ENCODE data around the gene ATP8A2. TPM values are rescaled to one million over a fixed set of nuclear protein-coding genes. Genes with fewer than 3 reads are reported as not detected.

The ATP8A2 gene
- total RNA-seq, 2 donors from 2014 or later: 1.6 to 2.9 TPM

- H3K27me3 Mint-ChIP-seq (ENCODE audit: insufficient read depth): peaks cover 1% of the 10 kb centered on the region
- no peaks in the 10 kb centered on the region for H3K27me3 ChIP-seq (ENCODE audit: control insufficient read depth, insufficient read depth, low read length, poor library complexity, severe bottlenecking)
- TF ChIP-seq CTCF (conservative IDR thresholded peaks at IDR 0.05): no peak
- peak; percentile 56 for DNase-seq
- no peaks in the 10 kb centered on the region for H3K9me3 ChIP-seq (ENCODE audit: control insufficient read depth, low read length)
- H3K4me1 Mint-ChIP-seq: peaks cover 14% of the 10 kb centered on the region
- H3K4me3 ChIP-seq (ENCODE audit: low read length): no peak overlapping the region
- no peaks in the 10 kb centered on the region for H3K9me3 Mint-ChIP-seq
- no peak overlapping the region for H3K9ac ChIP-seq (ENCODE audit: extremely low read depth, low read length, poor library complexity, severe bottlenecking)
- no peaks in the 10 kb centered on the region for H3K36me3 ChIP-seq (ENCODE audit: control insufficient read depth, insufficient read depth, low read length)
- H3K27ac ChIP-seq (ENCODE audit: low read depth, low read length): no peak overlapping the region
- H3K4me1 ChIP-seq (ENCODE audit: control insufficient read depth, insufficient read depth, low read length): no peaks in the 10 kb centered on the region
- H3K36me3 Mint-ChIP-seq (ENCODE audit: low read depth): no peaks in the 10 kb centered on the region
- WGBS, 2 experiments (ENCODE audit: insufficient coverage in 1 of 2, insufficient read length in 1 of 2): 70% methylated on average over 2 to 12 of the region's 12 CpGs
- H3K27ac Mint-ChIP-seq: no peak overlapping the region
- H3K4me3 Mint-ChIP-seq: no peak overlapping the region
These were observed 653.4 kb downstream of the ATP8A2 start for GRCh38 chr13:26025196-26025595.

- no peaks in the 10 kb centered on the region for H3K27me3 ChIP-seq (ENCODE audit: control insufficient read depth, insufficient read depth, low read length, poor library complexity, severe bottlenecking)
- H3K4me1 ChIP-seq (ENCODE audit: control insufficient read depth, insufficient read depth, low read length): no peaks in the 10 kb centered on the region
- H3K27ac ChIP-seq (ENCODE audit: low read depth, low read length): no peak overlapping the region
- Mint-ChIP-seq H3K4me1 (peaks cover 13% of the 10 kb centered on the region), H3K36me3 (ENCODE audit: low read depth) (no peaks in the 10 kb centered on the region), H3K27ac (no peak overlapping the region), H3K9me3 (peaks cover 3% of the 10 kb centered on the region), H3K27me3 (ENCODE audit: insufficient read depth) (peaks cover 1% of the 10 kb centered on the region), H3K4me3 (no peak overlapping the region)
- DNase-seq: no peak
- H3K9ac ChIP-seq (ENCODE audit: extremely low read depth, low read length, poor library complexity, severe bottlenecking): no peak overlapping the region
- no peak for TF ChIP-seq CTCF (conservative IDR thresholded peaks at IDR 0.05)
- peaks cover 2% of the 10 kb centered on the region for H3K9me3 ChIP-seq (ENCODE audit: control insufficient read depth, low read length)
- H3K36me3 ChIP-seq (ENCODE audit: control insufficient read depth, insufficient read depth, low read length): no peaks in the 10 kb centered on the region
- no peak overlapping the region for H3K4me3 ChIP-seq (ENCODE audit: low read length)
- WGBS, 2 experiments (ENCODE audit: insufficient coverage in 1 of 2, insufficient read length in 1 of 2): 92 to 94% methylated on average over 4 of the region's 4 CpGs
These were observed 654.0 kb downstream of the ATP8A2 start for GRCh38 chr13:26025771-26026170.

- no peak overlapping the region for H3K9ac ChIP-seq (ENCODE audit: extremely low read depth, low read length, poor library complexity, severe bottlenecking)
- H3K27me3 ChIP-seq (ENCODE audit: control insufficient read depth, insufficient read depth, low read length, poor library complexity, severe bottlenecking): no peaks in the 10 kb centered on the region
- H3K27me3 Mint-ChIP-seq (ENCODE audit: insufficient read depth): peaks cover 1% of the 10 kb centered on the region
- H3K27ac ChIP-seq (ENCODE audit: low read depth, low read length): no peak overlapping the region
- H3K9me3 Mint-ChIP-seq: peaks cover 7% of the 10 kb centered on the region
- no peak overlapping the region for H3K4me3 ChIP-seq (ENCODE audit: low read length)
- DNase-seq: no peak
- H3K27ac Mint-ChIP-seq: no peak overlapping the region
- no peaks in the 10 kb centered on the region for H3K36me3 Mint-ChIP-seq (ENCODE audit: low read depth)
- no peaks in the 10 kb centered on the region for H3K36me3 ChIP-seq (ENCODE audit: control insufficient read depth, insufficient read depth, low read length)
- H3K9me3 ChIP-seq (ENCODE audit: control insufficient read depth, low read length): peaks cover 6% of the 10 kb centered on the region
- H3K4me1 ChIP-seq (ENCODE audit: control insufficient read depth, insufficient read depth, low read length): no peaks in the 10 kb centered on the region
- peaks cover 13% of the 10 kb centered on the region for H3K4me1 Mint-ChIP-seq
- no peak for TF ChIP-seq CTCF (conservative IDR thresholded peaks at IDR 0.05)
- no peak overlapping the region for H3K4me3 Mint-ChIP-seq
- WGBS, 2 experiments (ENCODE audit: insufficient coverage in 1 of 2, insufficient read length in 1 of 2): 89 to 93% methylated on average over 3 to 4 of the region's 4 CpGs
These were observed 654.4 kb downstream of the ATP8A2 start for GRCh38 chr13:26026211-26026610.

All from endodermal cell (in vitro differentiated cells).